Kasumi-1 (cell line): ENCODE measurements around the gene LRRTM4.
"Not testable (repeated sequence)": the region's sequence is repeated elsewhere in the genome, so short reads cannot be mapped to it uniquely, and the experiment has no call there.

Experiments used
- DNase-seq, 2 experiments: peaks; one replicate each; lab custom pipeline; 2025; lab: John Stamatoyannopoulos, UW

The LRRTM4 gene

GRCh38 chr2:77164021-77164420, 358.2 kb downstream of the LRRTM4 start:
- not testable (repeated sequence) for DNase-seq

GRCh38 chr2:77161009-77161408, 361.2 kb downstream of the LRRTM4 start:
- DNase-seq, result no peak

GRCh38 chr2:77156599-77156998, 365.6 kb downstream of the LRRTM4 start:
- DNase-seq, result no peak

GRCh38 chr2:77155511-77155910, 366.7 kb downstream of the LRRTM4 start:
- DNase-seq, result no peak

GRCh38 chr2:77149565-77149964, 372.6 kb downstream of the LRRTM4 start:
- no peak for DNase-seq

GRCh38 chr2:77147153-77147552, 375.0 kb downstream of the LRRTM4 start:
- no peak for DNase-seq

GRCh38 chr2:77144772-77145171, 377.4 kb downstream of the LRRTM4 start:
- no peak for DNase-seq

GRCh38 chr2:77142141-77142540, 380.0 kb downstream of the LRRTM4 start:
- DNase-seq, result no peak

- not testable (repeated sequence) for DNase-seq
Observed at GRCh38 chr2:77128479-77128878, 393.7 kb downstream of the LRRTM4 start.

- DNase-seq, result no peak
Observed at GRCh38 chr2:77127345-77127744, 394.8 kb downstream of the LRRTM4 start.

- no peak for DNase-seq
Observed at GRCh38 chr2:77121518-77121917, 400.7 kb downstream of the LRRTM4 start.

GRCh38 chr2:77119333-77119732, 402.8 kb downstream of the LRRTM4 start:
- no peak for DNase-seq

GRCh38 chr2:77108915-77109314, 413.3 kb downstream of the LRRTM4 start:
- no peak for DNase-seq

- DNase-seq, result no peak
Observed at GRCh38 chr2:77105008-77105407, 417.2 kb downstream of the LRRTM4 start.

GRCh38 chr2:77104554-77104953, 417.6 kb downstream of the LRRTM4 start:
- no peak for DNase-seq

GRCh38 chr2:77102927-77103326, 419.2 kb downstream of the LRRTM4 start:
- no peak for DNase-seq

GRCh38 chr2:77101796-77102452, 420.3 kb downstream of the LRRTM4 start:
- no peak for DNase-seq

- no peak for DNase-seq
Observed at GRCh38 chr2:77099961-77100360, 422.2 kb downstream of the LRRTM4 start.

- DNase-seq, result not testable (repeated sequence)
Observed at GRCh38 chr2:77095525-77095924, 426.7 kb downstream of the LRRTM4 start.

- no peak for DNase-seq
Observed at GRCh38 chr2:77095096-77095495, 427.1 kb downstream of the LRRTM4 start.

- DNase-seq, result not testable (repeated sequence)
Observed at GRCh38 chr2:77088424-77088823, 433.8 kb downstream of the LRRTM4 start.

GRCh38 chr2:77087987-77088414, 434.2 kb downstream of the LRRTM4 start:
- DNase-seq, result no peak

GRCh38 chr2:77086478-77086877, 435.7 kb downstream of the LRRTM4 start:
- DNase-seq, result no peak

GRCh38 chr2:77086051-77086450, 436.1 kb downstream of the LRRTM4 start:
- no peak for DNase-seq
